Tibial artery (tissue), 4 donors: ENCODE data around the gene VN1R2.
"Not testable (repeated sequence)": the region's sequence is repeated elsewhere in the genome, so short reads cannot be mapped to it uniquely, and the experiment has no call there.

ENCODE experiments used
- DNase-seq, 2 donors: peaks; one replicate each; pipeline ENCODE4 v3.0.0-alpha.2; 2019
- H3K27ac ChIP-seq, 2 donors: fragments of 200-600 bp; sonication (generic) in 1 of 2; 1 replicate in 1 of 2; 2 replicates in 1 of 2; pipeline ENCODE4 v1.5.1; 2018 to 2019; ENCODE audit warnings: mild to moderate bottlenecking in 1 of 2
- H3K27me3 ChIP-seq, 2 donors: fragments of 200-600 bp; sonication (generic) in 1 of 2; one replicate each; pipeline versions ENCODE4 v1.5.1 to v1.6.0; 2016 to 2019
- H3K36me3 ChIP-seq, 3 donors: fragments of 200-600 bp; sonication (generic) in 2 of 3; one replicate each; pipeline ENCODE4 v1.5.1; 2016 to 2019; ENCODE audit warnings: mild to moderate bottlenecking in 2 of 3
- H3K4me1 ChIP-seq, 4 donors: fragments of 200-600 bp; sonication (generic) in 2 of 4; 1 replicate in 3 of 4; 2 replicates in 1 of 4; pipeline ENCODE4 v1.5.1; 2016 to 2019
- H3K4me3 ChIP-seq, 2 donors: fragments of 200-600 bp; sonication (generic) in 1 of 2; 1 replicate in 1 of 2; 2 replicates in 1 of 2; pipeline ENCODE4 v1.5.1; 2018 to 2019; ENCODE audit warnings: mild to moderate bottlenecking in 2 of 2
- H3K9me3 ChIP-seq, 3 donors: fragments of 200-600 bp; sonication (generic) in 1 of 3; one replicate each; pipeline ENCODE4 v1.5.1; 2016 to 2019
- CTCF ChIP-seq, 2 experiments: fragments of 200-600 bp in 1 of 2; fragments of 450-650 bp in 1 of 2; IDR thresholded peaks; one replicate each; pipeline ENCODE4 v1.5.1; 2017 to 2019; ENCODE audit warnings: antibody characterized with exemption in 2 of 2, mild to moderate bottlenecking in 1 of 2, moderate library complexity in 1 of 2
- intact Hi-C: fragments of 100-400 bp; cut with DNase I; formaldehyde crosslinking; loops from one replicate; pipeline ENCODE4 v1.15.0; 2023; ENCODE audit warnings: low total_unique reads

VN1R2 gene

GRCh38 chr19:53257715-53258342, at the start of gene VN1R2:
VN1R2 (plus strand) TSS chr19:53258292; CDS start chr19:53258376, 84 bp downstream.
- intact Hi-C loops, result loop anchor here (10.0 kb wide), 2 partner anchors 63 to 67 kb away; partner anchors contain the start of gene ZNF665
- H3K9me3 ChIP-seq, DNase-seq, H3K4me3 ChIP-seq, H3K27me3 ChIP-seq, H3K27ac ChIP-seq, H3K36me3 ChIP-seq: not testable (repeated sequence)
- peaks cover 0 to 15% (median 10%) of the 10 kb centered on the region in 4 donors for H3K4me1 ChIP-seq

GRCh38 chr19:53211554-53211953, 46.5 kb upstream of the VN1R2 start:
- H3K4me3 ChIP-seq, H3K27me3 ChIP-seq, DNase-seq, H3K4me1 ChIP-seq, intact Hi-C loops, H3K27ac ChIP-seq: not testable (repeated sequence)
- Histone ChIP-seq H3K36me3 (peaks cover 52 to 87% (median 79%) of the 10 kb centered on the region in 3 donors), H3K9me3 (peaks cover 37 to 100% (median 84%) of the 10 kb centered on the region in 3 donors)

- intact Hi-C loops, result no loop called here
- Histone ChIP-seq H3K4me1 (no peaks in the 10 kb centered on the region), H3K27ac (no peak overlapping the region), H3K9me3 (peaks cover 37 to 100% (median 97%) of the 10 kb centered on the region in 3 donors), H3K4me3 (no peak overlapping the region), H3K27me3 (no peaks in the 10 kb centered on the region), H3K36me3 (peaks cover 39 to 75% (median 70%) of the 10 kb centered on the region in 3 donors)
- TF ChIP-seq CTCF (IDR thresholded peaks at IDR 0.05), result no peak
- DNase-seq, result no peak
Observed at GRCh38 chr19:53212703-53213320, 45.3 kb upstream of the VN1R2 start.

GRCh38 chr19:53222716-53223115, 35.4 kb upstream of the VN1R2 start:
- Histone ChIP-seq H3K36me3 (peaks cover under 1 to 24% (median 15%) of the 10 kb centered on the region in 3 donors), H3K9me3 (peaks cover 7 to 89% (median 77%) of the 10 kb centered on the region in 3 donors)
- H3K27ac ChIP-seq, H3K27me3 ChIP-seq, H3K4me3 ChIP-seq, H3K4me1 ChIP-seq, DNase-seq, intact Hi-C loops: not testable (repeated sequence)

- Histone ChIP-seq H3K4me3 (no peak overlapping the region), H3K36me3 (peaks cover 5 to 32% (median 19%) of the 10 kb centered on the region in 3 donors), H3K27ac (no peak overlapping the region), H3K9me3 (peaks cover 9 to 89% (median 78%) of the 10 kb centered on the region in 3 donors), H3K4me1 (no peaks in the 10 kb centered on the region), H3K27me3 (no peaks in the 10 kb centered on the region)
- TF ChIP-seq CTCF (IDR thresholded peaks at IDR 0.05), result no peak
- no peak for DNase-seq
- intact Hi-C loops, result no loop called here
Observed at GRCh38 chr19:53224606-53225005, 33.5 kb upstream of the VN1R2 start.

GRCh38 chr19:53237114-53237777, 20.8 kb upstream of the VN1R2 start:
- H3K9me3 ChIP-seq, result peaks cover 25 to 100% (median 100%) of the 10 kb centered on the region in 3 donors
- no peak overlapping the region for H3K4me3 ChIP-seq
- no peaks in the 10 kb centered on the region for H3K4me1 ChIP-seq
- intact Hi-C loops, result no loop called here
- H3K27ac ChIP-seq, result no peak overlapping the region
- DNase-seq, result no peak
- peaks cover 56 to 96% (median 91%) of the 10 kb centered on the region in 3 donors for H3K36me3 ChIP-seq
- TF ChIP-seq CTCF (IDR thresholded peaks at IDR 0.05), result no peak
- no peaks in the 10 kb centered on the region for H3K27me3 ChIP-seq

- no peak for DNase-seq
- Histone ChIP-seq H3K27me3 (no peaks in the 10 kb centered on the region), H3K36me3 (peaks cover 94 to 97% (median 96%) of the 10 kb centered on the region in 3 donors), H3K4me1 (no peaks in the 10 kb centered on the region), H3K9me3 (peaks cover 13 to 76% (median 74%) of the 10 kb centered on the region in 3 donors), H3K4me3 (no peak overlapping the region), H3K27ac (no peak overlapping the region)
- intact Hi-C loops, result no loop called here
- TF ChIP-seq CTCF (IDR thresholded peaks at IDR 0.05), result no peak
Observed at GRCh38 chr19:53246498-53246897, 11.6 kb upstream of the VN1R2 start.
